GM12864 (cell line): Measurements from ENCODE around the gene RNU6-9.

Experiments used
- DNase-seq: peaks from one replicate; pipeline ENCODE4 v3.0.0-alpha.2; 2011; ENCODE audit warnings: low read depth
- H3K4me3 ChIP-seq: 2 replicates; pipeline ENCODE4 v1.5.1; 2011; ENCODE audit warnings: mild to moderate bottlenecking, low read depth, low read length, control low read depth
- CTCF ChIP-seq: IDR thresholded peaks from 2 replicates; pipeline ENCODE4 v1.5.1; 2011; ENCODE audit warnings: low read depth, mild to moderate bottlenecking, moderate library complexity, low read length, control low read depth, inconsistent platforms; ENCODE audit errors: missing control alignments

The RNU6-9 gene

GRCh38 chr19:902093-902370 lies 8.7 kb downstream of the RNU6-9 start:
- H3K4me3 ChIP-seq = no peak overlapping the region
- no peak for DNase-seq
- no peak for TF ChIP-seq CTCF

GRCh38 chr19:902446-903226 lies 9.4 kb downstream of the RNU6-9 start:
- no peak for TF ChIP-seq CTCF
- H3K4me3 ChIP-seq = no peak overlapping the region
- no peak for DNase-seq

GRCh38 chr19:903266-903797 lies 10.0 kb downstream of the RNU6-9 start:
- no peak overlapping the region for H3K4me3 ChIP-seq
- TF ChIP-seq CTCF = no peak
- no peak for DNase-seq

- DNase-seq = no peak
- no peak for TF ChIP-seq CTCF
- H3K4me3 ChIP-seq = no peak overlapping the region
These were observed 11.3 kb downstream of the RNU6-9 start for GRCh38 chr19:904545-904944.

- DNase-seq = no peak
- TF ChIP-seq CTCF = no peak
- no peak overlapping the region for H3K4me3 ChIP-seq
These were observed 13.2 kb downstream of the RNU6-9 start for GRCh38 chr19:906480-906879.

- TF ChIP-seq CTCF = no peak
- no peak for DNase-seq
- H3K4me3 ChIP-seq = no peak overlapping the region
These were observed 14.0 kb downstream of the RNU6-9 start for GRCh38 chr19:907183-907853.
